Measurements from ENCODE around the gene TBC1D2B. TPM values are rescaled to one million over a fixed set of nuclear protein-coding genes. Genes with fewer than 3 reads are reported as not detected.
"Not testable (repeated sequence)": the region's sequence is repeated elsewhere in the genome, so short reads cannot be mapped to it uniquely, and the experiment has no call there.

The TBC1D2B gene
- total RNA-seq, 4 donors from 2014 or later, result 32.4 to 41.7 (median 35.3) TPM

GRCh38 chr15:78000091-78000926, 77.2 kb downstream of the TBC1D2B start:
- TF ChIP-seq CTCF (IDR thresholded peaks at IDR 0.05) (no peak), POLR2A (IDR thresholded peaks at IDR 0.05) (no peak)
- WGBS, 2 donors, result 63 to 74% methylated on average over 21 to 24 of the region's 24 CpGs
- H3K4me3 ChIP-seq (ENCODE audit: low read depth, poor library complexity, severe bottlenecking), result no peak overlapping the region

GRCh38 chr15:77999486-77999885, 78.0 kb downstream of the TBC1D2B start:
- TF ChIP-seq CTCF (IDR thresholded peaks at IDR 0.05), result no peak
- TF ChIP-seq POLR2A (IDR thresholded peaks at IDR 0.05), result no peak

More at GRCh38 chr15:78000091-78000926, 77.2 kb downstream of the TBC1D2B start:
- intact Hi-C loops (cut with DNase I; ENCODE audit: low total_unique reads), result no loop called here
- peak in 1 of 2 donors; percentile 91 for DNase-seq (ENCODE audit: low spot score in 2 of 2)

GRCh38 chr15:77998592-77998991, 78.9 kb downstream of the TBC1D2B start:
- 90 to 95% methylated on average over 5 to 8 of the region's 8 CpGs for WGBS, 2 donors
- no peak overlapping the region for H3K4me3 ChIP-seq (ENCODE audit: low read depth, poor library complexity, severe bottlenecking)
- intact Hi-C loops (cut with DNase I; ENCODE audit: low total_unique reads), result no loop called here
- TF ChIP-seq CTCF (IDR thresholded peaks at IDR 0.05), result no peak
- TF ChIP-seq POLR2A (IDR thresholded peaks at IDR 0.05), result no peak
- no peak for DNase-seq (ENCODE audit: low spot score in 2 of 2)

More at GRCh38 chr15:77999486-77999885, 78.0 kb downstream of the TBC1D2B start:
- no peak for DNase-seq (ENCODE audit: low spot score in 2 of 2)
- WGBS, 2 donors, result 89 to 90% methylated on average over 15 of the region's 15 CpGs
- H3K4me3 ChIP-seq (ENCODE audit: low read depth, poor library complexity, severe bottlenecking), result no peak overlapping the region
- intact Hi-C loops (cut with DNase I; ENCODE audit: low total_unique reads), result no loop called here

GRCh38 chr15:77997761-77998554, 79.6 kb downstream of the TBC1D2B start:
- WGBS, 2 donors, result 89 to 94% methylated on average over 23 of the region's 23 CpGs
- intact Hi-C loops (cut with DNase I; ENCODE audit: low total_unique reads); DNase-seq (ENCODE audit: low spot score in 2 of 2); H3K4me3 ChIP-seq (ENCODE audit: low read depth, poor library complexity, severe bottlenecking): not testable (repeated sequence)

- WGBS, 2 donors, result 87 to 92% methylated on average over 6 of the region's 6 CpGs
- intact Hi-C loops (cut with DNase I; ENCODE audit: low total_unique reads); DNase-seq (ENCODE audit: low spot score in 2 of 2); H3K4me3 ChIP-seq (ENCODE audit: low read depth, poor library complexity, severe bottlenecking): not testable (repeated sequence)
These were observed 80.3 kb downstream of the TBC1D2B start for GRCh38 chr15:77997221-77997620.

GRCh38 chr15:77996713-77997171, 80.8 kb downstream of the TBC1D2B start:
- WGBS, 2 donors, result 55 to 65% methylated on average over 4 of the region's 4 CpGs
- DNase-seq (ENCODE audit: low spot score in 2 of 2); H3K4me3 ChIP-seq (ENCODE audit: low read depth, poor library complexity, severe bottlenecking); intact Hi-C loops (cut with DNase I; ENCODE audit: low total_unique reads): not testable (repeated sequence)

GRCh38 chr15:77996226-77996625, 81.3 kb downstream of the TBC1D2B start:
- DNase-seq (ENCODE audit: low spot score in 2 of 2); H3K4me3 ChIP-seq (ENCODE audit: low read depth, poor library complexity, severe bottlenecking); intact Hi-C loops (cut with DNase I; ENCODE audit: low total_unique reads): not testable (repeated sequence)
- 36 to 65% methylated on average over 2 to 3 of the region's 8 CpGs for WGBS, 2 donors

- DNase-seq (ENCODE audit: low spot score in 2 of 2); H3K4me3 ChIP-seq (ENCODE audit: low read depth, poor library complexity, severe bottlenecking); intact Hi-C loops (cut with DNase I; ENCODE audit: low total_unique reads): not testable (repeated sequence)
- WGBS, 2 donors, result 41 to 44% methylated on average over 4 of the region's 4 CpGs
These were observed 82.0 kb downstream of the TBC1D2B start for GRCh38 chr15:77995537-77995918.

GRCh38 chr15:77994893-77995536, 82.5 kb downstream of the TBC1D2B start:
- DNase-seq (ENCODE audit: low spot score in 2 of 2); intact Hi-C loops (cut with DNase I; ENCODE audit: low total_unique reads); H3K4me3 ChIP-seq (ENCODE audit: low read depth, poor library complexity, severe bottlenecking): not testable (repeated sequence)
- 20 to 34% methylated on average over 11 to 15 of the region's 15 CpGs for WGBS, 2 donors

GRCh38 chr15:77993970-77994693, 83.4 kb downstream of the TBC1D2B start:
- DNase-seq (ENCODE audit: low spot score in 2 of 2), result peak; percentile 87 to 96
- H3K4me3 ChIP-seq (ENCODE audit: low read depth, poor library complexity, severe bottlenecking); intact Hi-C loops (cut with DNase I; ENCODE audit: low total_unique reads): not testable (repeated sequence)
- WGBS, 2 donors, result 8 to 14% methylated on average over 13 of the region's 18 CpGs

Data from lower leg skin (tissue), 4 donors.